Measurements from ENCODE around the gene ANP32B. TPM values are rescaled to one million over a fixed set of nuclear protein-coding genes. Genes with fewer than 3 reads are reported as not detected.
"Not testable (repeated sequence)": the region's sequence is repeated elsewhere in the genome, so short reads cannot be mapped to it uniquely, and the experiment has no call there.

ANP32B gene
- total RNA-seq, 1 experiment from 2014 or later = 28.0 TPM

DNA sequence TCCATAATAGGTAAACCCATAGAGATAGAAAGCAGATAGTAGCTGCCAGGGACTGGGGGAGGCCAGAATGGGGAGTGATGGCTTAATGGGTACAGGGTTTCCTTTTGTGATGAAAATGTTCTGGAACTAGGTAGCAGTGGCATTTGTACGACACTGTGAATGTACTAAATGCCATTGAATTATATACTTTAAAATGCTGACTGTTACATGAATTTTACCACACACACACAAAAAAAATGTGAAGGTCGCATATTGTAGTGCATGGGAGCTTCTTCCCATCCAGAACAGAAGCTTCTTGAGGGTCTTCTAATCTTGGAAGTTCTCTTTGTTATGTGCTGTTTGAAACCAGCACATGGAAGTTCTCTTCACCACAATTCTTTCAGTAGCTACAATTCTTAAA, 19.9 kb upstream of the ANP32B start:
- DNase-seq (ENCODE audit: low read depth) = no peak

DNA sequence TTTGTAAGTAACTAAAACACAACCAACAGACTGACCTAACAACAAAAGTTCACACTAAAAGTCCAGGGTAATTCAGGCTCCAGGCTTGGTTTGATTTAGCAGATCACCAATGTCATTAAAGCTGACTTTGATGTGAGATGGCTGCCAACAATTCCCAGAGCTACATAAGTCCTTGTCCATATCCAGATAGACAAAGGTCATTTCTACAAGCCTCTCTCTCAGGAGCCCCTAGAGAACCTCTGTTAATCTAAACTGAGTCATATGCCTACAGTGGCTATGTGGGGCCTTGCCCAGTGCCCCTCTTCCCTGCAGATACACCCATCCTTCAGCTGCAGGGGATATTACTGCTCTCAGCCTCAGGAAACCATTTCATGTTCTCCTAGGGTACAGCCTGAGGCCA, 18.2 kb upstream of the ANP32B start:
- no peak for DNase-seq (ENCODE audit: low read depth)

DNA sequence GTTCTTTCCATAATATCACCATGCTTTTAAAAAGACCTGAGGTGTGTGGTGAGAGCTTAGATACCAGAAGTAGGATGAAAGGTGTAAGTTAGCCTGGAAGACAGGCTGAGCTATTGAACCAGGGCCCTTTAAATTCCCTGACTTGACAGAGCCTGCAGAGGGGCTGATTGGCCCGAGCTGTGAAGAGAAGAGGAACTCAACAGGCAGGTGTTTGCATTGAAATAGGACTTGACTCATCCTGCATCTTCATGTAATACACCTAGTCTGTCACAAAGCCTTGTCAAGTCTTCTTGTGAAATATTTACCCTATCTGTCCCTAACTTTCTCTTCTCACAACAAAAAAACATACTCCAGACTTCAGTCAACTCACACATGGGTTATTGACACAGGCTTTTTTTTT, 16.6 kb upstream of the ANP32B start:
- no peak for DNase-seq (ENCODE audit: low read depth)

DNA sequence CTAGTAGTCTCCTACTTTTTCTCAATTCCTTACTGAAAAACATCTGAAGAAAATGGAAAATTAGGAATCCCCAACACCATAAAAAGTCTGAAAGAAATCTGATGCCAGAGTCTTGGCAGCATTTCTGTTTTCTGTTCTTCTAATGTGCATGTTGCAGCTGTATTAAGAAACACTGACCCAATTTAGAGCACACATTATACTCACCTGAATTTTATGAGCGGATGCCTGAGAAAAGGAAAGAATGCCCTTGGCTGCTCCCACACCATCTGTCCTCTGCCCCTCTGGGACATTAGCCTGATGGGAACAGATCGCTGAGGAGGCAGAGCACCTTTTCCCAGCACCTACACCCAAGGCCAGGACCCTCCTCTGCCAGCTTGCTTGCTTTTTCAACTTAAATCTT, 14.1 kb upstream of the ANP32B start:
- no peak for DNase-seq (ENCODE audit: low read depth)

DNA sequence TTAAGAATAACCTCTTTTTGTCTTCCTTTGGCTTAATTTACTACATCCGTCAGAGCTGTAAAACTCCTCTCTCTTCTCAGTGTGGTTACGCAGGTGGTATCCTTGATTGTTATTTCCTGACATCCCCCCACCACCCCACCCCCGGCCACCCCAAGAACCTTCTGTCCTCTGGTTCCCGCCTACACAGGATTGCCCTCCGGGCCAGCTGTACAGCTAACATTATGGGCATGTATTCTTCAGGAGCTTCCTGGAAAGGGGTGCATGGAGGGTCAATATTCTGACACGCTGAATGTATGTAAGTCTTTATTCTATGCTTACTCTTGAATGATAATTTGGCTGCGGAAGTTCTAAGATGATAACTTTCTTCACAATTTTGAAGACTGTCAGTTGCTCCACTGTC, 13.0 kb upstream of the ANP32B start:
- DNase-seq (ENCODE audit: low read depth) = no peak

DNA sequence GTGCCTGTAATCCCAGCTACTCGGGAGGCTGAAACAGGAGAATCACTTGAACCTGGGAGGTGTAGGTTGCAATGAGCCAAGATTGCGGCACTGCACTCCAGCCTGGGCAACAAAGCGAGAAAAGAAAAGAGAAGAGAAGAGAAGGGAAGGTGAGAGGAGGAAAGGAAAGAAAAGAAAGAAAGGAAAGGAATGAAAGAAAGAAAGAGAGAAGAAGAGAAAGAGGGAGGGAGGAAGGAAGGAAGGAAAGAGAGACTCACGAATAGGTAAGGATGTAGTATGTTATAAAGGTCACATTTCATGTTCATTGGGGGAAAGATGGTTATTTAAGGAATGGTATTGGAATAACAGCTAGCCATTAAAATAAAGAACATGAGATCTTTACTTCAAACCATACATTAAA, 10.4 kb upstream of the ANP32B start:
- DNase-seq (ENCODE audit: low read depth) = no peak

DNA sequence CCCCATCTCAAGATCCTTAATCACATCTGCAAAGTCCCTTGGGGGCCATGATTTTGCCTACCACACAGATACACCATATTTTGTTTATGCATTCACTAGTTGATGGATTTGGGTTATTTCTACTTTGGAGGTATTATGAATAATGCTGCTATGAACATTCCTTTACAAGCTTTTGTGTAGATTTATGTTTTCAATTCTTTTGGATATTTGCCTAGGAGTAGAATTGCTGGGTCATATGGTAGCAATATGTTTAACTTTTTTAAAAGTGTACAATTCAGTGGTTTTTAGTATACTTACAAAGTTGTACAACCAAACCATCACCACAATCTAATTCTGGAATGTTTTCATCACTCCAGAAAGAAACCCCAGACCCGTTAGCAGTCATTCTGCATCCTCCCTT, 7.8 kb upstream of the ANP32B start:
- DNase-seq (ENCODE audit: low read depth) = no peak

DNA sequence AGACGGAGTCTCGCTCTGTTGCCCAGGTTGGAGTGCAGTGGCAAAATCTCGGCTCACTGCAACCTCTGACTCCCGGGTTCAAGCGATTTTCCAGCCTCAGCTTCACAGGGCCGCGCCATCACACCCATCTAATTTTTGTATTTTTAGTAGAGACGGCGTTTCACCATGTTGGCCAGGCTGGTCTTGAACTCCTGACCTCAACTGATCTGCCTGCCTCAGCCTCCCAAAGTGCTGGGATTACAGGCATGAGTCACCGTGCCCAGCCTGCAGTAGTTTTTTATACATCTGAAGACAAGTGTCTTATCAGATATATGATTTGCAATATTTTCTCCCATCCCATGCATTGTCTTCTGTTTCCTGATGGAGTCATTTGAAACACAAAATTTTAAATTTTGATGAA, 6.5 kb upstream of the ANP32B start:
- not testable (repeated sequence) for DNase-seq (ENCODE audit: low read depth)

DNA sequence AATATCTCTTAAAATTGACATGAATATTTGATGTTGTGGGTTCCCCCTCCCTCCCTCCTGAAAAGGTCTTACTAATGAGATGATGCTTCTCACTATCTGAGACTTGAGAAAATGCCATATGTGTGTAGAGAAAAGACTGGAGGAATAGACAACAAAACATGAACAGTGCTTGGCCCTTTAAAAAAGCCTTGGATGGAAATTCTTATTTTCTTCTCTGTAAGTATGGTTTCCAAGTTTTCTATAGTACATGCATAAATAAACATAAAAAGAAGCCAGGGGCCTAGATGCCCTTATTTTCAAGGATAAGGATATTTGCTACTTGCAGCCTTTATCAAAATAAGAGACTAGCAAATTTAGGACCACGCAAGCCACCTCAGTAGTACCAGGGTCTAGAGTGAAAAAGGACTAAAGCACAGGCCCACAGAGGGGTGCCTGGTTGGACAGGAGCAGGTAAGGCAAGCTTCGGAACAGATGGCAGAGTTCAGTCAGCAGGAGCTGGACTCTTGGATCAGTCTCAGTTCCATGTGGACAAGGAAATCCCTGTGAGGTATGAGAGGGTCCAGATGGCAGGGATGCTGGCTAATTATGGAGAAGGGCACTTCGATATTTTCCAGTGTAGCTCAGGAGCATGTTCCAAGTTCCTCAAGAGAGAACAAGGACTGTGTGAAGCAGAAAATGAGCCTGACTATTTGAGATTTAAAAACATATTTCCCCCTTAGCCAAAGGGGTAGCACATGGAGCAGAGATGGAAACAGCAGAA, 4.6 kb upstream of the ANP32B start:
- DNase-seq (ENCODE audit: low read depth) = no peak

DNA sequence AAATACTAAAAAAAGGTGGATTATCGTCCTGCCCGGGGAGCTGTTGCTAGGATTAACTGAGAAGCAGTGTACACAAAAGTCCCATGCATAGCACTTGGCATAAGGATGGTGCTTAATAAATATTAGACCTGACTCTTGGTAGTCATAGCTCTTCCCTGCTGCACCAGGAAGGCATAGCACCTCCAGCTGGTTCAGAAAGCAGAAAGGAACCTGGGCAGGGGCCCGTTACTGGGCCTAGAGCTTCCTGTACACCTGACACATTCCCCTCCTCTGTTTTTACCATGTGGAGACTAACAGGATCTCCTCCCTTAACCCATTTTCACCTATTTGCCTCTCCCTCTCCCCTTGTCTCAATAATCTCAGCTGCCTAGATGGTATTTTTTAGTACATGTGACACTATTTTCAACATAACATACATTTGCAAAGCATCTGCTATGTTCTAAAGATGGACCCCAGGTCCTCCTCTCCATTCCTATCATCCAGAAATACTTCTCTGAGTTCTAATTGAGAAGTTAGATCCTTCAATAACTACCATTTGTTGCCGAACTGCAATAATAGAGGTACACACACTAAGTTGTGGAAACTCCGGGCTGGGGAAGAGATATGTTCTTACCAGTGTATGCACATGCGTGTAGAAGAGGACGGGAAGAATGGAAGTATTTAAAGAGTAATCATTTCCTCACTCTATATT, 3.2 kb upstream of the ANP32B start:
- no peak for DNase-seq (ENCODE audit: low read depth)

DNA sequence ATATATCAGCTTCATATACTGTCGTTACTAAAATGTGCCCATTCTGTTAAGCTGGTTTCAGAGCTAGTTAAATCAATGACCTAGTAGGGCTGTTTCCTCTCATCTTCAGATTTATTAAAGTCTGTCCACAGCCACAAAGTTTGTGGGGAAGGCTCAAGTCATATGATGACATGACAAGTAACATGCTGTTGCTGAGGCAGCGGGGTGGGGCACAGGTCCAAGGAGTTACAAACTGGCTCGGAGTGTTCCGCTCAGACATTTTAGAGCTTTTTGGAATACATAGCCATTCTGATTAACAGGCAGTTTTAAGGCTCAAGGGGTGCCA, 2.7 kb upstream of the ANP32B start:
- no peak for DNase-seq (ENCODE audit: low read depth)

DNA sequence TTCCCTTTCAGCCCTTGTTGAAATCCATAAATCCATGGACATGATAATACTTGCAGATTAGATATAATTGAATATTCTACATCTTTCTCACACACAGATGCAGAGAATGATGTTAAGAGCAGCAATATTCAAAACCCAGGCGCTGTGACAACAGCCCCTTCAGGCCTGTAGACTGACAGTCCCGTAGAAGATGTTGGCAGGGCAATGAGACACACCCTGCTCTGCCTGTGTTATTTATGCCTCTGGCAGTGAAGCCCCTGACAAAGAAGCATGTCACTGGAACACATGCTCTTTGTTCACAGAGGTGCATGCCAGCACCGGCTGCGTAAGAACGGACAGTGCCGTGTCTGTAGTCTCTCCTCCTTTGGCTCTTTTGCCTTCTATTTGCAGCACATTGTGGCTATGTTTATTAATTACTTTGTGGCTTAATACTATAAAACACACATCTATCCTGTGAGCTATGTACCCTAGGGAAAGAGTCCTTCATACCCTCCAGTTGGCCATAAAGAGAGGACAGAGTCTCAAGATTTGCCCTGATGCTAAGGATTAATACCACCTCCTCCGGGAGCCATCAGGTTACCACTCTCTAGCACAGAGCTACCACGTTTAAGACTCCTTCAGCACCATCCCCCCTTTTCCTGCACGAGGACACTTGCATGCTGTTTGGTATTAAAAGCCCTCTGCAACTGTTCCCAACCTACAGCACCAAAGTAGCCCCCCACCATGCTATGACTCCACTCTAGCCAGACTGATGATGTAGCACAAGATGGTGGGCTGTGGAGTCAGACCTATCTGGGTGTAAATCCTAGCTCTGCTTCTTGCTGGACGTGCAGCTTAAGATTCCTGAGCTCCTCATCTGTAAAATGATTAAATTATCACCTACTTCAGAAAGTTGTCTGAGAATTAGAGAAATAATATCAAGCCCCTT, 2.0 kb upstream of the ANP32B start:
- no peak for DNase-seq (ENCODE audit: low read depth)

DNA sequence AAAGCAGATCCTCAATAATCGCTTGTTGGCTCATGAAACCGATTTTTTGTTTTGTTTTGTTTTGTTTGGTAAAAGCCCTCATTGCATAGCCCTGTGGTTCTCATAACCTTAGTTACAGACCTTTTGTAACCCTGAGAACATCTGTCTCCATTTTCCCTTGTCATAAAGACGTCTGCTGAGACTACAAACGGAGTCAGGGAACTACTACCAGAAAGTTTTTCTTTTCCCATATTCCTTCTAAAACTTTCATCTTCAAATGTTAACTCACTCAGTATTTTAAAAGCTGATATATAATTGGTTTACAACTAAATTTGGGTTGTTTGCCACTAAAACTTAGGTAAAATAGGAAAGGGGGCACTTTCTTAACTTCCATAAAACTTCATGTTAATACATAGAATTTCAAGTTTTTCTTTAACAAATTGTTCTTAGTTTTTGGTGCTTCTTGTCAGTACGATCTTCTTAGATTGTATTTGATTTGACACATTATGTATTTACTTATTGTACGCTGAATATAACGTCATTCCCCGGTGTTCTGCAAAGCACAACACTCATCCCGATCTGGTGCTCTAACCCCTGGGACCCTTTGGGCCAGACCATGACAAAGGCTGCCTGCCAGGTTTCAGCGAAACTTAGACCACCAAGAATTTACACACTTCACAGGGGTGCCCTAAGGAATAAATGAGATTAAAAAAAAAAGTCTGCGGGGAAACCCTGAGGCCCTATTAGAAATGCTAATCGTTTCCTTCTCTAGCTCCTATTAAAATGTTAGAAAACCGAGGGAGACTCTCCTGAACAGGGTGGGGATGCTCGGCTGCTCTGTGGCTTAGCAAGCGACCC, 1.1 kb upstream of the ANP32B start:
- no peak for DNase-seq (ENCODE audit: low read depth)

DNA sequence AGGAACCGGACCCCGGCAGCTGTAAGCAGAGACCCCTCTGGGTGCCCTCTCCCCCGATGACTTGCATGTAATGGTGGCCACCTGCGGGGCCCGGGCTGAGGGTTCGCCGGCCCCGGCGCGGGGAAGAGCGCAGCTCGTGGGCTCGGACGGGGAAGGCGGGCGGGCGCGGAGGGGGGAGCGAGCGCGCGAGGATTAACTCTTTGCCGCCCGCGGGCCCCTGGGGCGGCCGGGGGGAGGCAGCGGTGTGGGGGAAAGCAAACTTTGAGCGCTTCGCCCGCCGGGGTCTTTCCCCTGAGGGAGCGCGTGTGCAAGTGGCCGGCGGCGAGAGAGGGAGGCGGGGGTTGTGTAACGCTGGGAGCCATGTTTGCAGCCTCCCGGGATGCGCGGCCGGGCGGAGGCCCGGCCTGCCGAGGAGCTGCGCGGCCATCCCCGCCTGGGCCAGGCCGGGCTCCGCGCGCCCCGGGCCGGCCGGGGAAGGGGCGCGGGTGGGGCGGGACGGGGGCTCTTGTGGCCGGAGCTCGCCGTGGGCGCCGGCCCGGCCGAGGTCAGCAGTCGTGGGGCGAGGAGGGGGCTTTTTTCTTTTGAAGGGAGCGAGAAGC, 547 bp downstream of the ANP32B start:
- peak; percentile 56 for DNase-seq (ENCODE audit: low read depth)

DNA sequence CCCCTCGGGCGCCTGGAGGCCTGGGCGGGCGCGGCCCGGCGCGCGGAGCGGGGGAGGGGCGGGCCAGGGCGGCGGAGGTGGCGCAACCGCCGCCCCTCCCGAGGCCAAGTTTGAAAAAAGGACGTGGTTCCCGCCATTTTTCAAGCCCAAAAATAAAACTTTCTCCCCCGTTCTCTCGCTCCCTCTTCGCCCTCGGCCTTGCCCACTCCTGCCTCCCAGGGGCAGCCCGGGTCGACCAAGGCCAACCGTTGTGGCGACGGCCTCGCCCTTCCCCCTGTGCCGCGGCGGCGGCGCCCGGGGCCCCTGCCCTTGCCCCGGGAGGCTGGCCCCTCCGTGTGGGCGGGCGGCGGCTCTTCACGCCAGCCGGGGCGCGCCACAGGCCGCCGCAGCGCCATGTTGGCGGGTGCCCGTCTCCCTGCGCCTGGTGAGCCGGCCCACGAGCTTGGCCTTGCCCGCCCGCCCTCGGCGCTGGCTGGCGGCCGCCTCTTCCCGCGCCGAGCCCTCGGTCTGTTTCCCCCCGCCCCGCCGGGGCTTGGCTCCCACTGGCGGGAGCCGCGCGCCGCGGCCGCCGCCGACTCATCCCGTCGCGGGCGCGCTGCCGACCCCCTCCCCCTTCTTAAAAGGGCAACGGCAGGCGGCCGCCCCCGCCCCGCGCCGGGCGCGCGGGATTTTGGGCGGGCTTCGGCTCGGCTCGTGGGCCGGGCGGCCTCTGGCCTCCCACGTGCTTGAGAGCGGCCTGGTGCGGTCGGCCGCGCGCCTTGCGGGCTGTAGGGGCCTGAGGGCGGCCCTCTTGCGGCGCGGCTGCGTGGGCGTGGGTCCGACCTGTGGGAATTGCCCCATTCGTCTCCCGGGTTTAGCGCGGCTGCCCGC, 1.3 kb downstream of the ANP32B start:
- DNase-seq (ENCODE audit: low read depth) = peak; percentile 83

DNA sequence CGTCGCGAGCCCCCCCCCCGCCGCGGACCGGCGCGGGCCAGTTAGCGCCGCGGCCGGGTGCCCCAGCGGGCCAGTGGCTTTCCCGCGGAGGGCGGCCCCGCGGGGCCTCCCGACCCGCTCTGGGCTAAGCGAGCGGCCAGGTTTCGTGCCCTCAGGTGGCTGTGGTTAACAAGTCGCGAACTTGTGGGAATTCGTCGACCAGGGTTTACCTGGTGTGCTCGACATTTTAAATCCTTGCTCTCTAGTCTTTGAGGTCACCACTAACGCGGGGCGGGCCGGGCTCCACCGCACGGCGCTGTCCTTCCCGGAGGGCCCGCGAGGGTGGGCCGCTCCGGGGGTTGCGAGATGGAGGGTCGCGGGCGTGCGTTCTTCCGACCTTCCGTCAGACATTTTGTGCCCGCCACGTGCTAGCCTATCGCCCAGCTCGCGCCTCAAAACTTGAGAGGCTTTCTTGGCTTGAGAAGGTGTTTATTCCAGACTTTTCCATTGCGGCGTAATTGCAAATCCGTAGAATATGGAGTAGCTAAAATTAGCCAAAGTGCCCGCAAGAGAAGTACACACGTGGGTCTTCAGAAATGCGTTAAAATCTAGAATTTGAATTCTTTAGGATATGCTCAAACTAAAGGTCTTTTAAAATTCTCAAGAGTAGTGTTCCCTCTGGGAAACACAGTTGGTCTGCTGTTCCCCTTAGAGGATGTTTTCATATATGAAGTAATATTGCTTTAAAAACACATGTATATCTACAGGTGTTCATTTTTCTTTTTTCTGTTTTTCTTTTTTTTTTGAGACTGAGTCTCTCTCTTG, 2.1 kb downstream of the ANP32B start:
- no peak for DNase-seq (ENCODE audit: low read depth)

DNA sequence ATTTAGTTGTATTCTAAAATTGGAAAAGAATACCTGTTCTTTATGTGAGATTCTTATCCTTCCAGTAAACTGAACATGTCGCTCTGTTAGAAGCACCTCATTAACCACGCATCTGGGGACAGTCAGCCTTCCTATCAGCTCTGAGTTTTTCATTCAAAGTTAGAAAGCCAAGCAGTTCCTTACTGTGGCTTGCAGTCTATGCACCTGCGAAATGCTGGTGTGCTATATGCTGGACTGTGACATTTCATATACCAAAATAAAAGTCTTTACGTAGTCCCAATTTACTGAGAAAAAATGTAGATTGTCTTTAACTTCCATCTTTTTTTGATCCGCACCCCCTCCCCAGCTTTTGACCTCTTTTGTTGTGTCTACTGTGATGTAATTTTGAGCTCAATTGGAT, 4.3 kb downstream of the ANP32B start:
- DNase-seq (ENCODE audit: low read depth) = no peak

DNA sequence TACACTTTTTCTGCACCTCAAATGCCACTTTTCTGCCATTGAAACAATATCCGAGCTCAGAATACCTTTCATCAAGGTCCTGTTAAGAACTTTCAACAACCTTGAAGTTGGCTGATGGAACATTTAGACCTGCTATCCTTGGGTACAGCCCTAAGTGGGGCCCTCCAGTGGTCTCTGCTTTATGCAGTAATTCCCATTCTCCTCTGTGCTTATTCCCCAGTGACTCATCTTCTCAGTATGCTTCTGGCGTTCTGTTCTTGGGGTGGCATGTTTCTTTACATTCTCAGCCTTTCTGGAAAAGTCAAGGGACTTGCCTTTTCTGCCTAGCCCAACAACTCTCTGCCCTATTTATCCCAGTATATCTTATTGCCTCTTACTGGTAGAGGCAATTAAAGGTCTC, 7.1 kb downstream of the ANP32B start:
- DNase-seq (ENCODE audit: low read depth) = peak; percentile 61

DNA sequence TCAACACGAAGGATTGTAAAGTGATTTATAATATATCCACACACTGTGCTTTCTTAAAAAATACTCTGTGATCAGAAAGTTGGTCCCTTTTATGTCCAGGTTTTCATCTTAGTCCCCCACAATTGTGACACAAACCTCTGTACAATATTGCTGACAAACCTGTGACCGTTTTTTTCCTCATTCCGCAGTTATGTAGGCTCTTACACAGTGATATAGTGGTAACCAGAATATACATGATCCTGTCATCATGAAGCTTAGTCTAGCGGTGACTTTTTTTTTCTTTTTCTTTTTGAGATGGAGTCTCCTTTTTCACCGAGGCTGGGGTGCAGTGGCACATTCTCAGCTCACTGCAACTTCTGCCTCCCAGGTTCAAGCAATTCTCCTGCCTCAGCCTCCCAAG, 8.7 kb downstream of the ANP32B start:
- DNase-seq (ENCODE audit: low read depth) = no peak

DNA sequence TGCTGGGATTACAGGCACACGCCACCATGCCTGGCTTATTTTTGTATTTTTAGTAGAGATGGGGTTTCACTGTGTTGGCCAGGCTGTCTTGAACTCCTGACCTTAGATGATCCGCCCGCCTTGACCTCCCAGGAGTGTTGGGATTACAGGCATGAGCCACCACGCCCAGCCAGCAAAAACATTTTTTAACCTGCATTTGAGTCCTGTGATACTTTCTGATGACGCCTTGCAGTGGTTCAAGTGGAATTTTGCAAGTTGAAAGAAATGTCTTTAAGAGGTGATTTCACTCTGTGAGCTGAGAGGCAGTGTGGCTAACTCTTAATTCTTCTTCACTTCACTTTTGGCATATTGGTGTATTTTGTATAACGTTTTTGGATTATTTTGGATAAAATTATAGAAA, 9.1 kb downstream of the ANP32B start:
- DNase-seq (ENCODE audit: low read depth) = no peak

Measured in Daoy (cell line).